GM18505 (cell line): ENCODE measurements around the gene TANGO6.

Experiments used
- ATAC-seq: cut with Tn5 transposase; IDR thresholded peaks from one replicate; pipeline ENCODE4 v1.9.1; 2021; ENCODE audit not compliant: unreplicated experiment
- POLR2A ChIP-seq: IDR thresholded peaks from 4 replicates; pipeline ENCODE4 v1.6.1; 2011; ENCODE audit warnings: borderline replicate concordance; ENCODE audit not compliant: insufficient read depth, insufficient read length; ENCODE audit errors: extremely low read depth

TANGO6 gene

DNA sequence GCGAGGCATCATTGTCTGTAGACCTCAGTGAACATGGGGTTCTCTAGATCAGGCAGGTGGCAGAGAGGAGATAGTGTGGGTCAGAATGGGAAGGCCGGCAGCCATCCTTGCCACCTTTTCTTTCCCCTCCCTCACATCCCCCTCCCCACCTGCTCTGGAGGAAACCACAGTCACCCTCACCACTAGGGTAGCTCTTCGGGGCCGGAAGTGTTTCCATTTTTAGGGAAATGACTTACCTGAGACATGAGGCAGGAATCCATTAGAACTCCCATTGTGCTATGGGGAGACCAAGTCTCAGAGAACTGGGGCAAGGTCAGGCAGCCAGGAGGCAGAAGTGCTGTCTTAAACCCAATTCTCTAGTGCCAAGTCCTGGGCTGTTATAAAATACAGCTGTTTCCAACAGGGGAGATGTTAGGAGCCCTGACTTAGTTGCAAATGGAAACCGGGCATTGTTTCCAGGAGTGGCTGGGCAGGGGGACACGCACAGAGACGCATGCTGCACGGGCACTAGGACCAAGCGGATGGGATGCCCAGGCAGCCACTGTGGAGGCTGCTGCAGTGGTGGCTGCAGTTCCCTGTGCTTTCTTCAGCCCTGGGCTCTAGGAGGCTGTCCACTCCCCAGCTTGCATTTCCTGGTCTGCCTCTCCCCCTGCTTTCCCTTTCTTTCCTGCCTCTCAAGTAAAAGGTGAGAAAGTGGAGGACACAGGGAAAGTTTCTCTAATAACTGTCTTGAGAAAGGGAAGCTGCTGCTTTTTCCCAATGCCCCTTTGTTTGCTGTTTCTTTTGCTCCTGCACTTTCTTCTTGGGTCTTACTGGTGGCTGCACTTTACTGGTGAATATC, 265.0 kb downstream of the TANGO6 start:
- no peak for TF ChIP-seq POLR2A
- no peak for ATAC-seq

DNA sequence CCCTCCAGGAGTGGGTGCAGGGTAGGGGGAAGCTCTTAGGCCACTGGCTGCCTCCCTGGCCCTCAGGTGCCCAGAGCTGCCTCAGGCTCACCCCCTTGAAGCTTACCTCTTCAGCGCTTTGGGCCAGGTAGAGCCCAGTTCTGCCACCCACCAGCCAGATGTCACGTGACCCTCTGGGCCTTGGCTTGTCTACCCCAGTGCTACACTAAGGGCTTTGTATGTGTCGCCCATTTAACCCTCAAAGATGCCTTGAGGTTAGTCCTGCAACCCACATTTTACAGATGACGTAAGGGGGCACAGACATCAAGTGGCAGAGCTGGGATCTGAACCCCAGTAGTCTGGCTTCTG, 265.5 kb downstream of the TANGO6 start:
- no peak for ATAC-seq

DNA sequence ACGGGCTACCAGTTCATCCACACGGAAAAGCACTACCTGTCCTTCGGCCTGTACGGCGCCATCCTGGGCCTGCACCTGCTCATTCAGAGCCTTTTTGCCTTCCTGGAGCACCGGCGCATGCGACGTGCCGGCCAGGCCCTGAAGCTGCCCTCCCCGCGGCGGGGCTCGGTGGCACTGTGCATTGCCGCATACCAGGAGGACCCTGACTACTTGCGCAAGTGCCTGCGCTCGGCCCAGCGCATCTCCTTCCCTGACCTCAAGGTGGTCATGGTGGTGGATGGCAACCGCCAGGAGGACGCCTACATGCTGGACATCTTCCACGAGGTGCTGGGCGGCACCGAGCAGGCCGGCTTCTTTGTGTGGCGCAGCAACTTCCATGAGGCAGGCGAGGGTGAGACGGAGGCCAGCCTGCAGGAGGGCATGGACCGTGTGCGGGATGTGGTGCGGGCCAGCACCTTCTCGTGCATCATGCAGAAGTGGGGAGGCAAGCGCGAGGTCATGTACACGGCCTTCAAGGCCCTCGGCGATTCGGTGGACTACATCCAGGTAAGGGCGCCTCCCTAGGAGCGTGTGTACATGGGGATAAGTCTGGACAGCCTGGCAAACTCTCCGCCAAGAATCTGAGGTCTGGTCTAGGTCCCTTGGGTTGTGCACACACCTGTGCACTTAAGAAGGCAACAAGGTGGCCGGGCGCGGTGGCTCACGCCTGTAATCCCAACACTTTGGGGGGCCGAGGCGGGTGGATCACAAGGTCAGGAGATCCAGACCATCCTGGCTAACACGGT, 266.3 kb downstream of the TANGO6 start:
- no peak for ATAC-seq

More for the DNA sequence above, 265.5 kb downstream of the TANGO6 start:
- TF ChIP-seq POLR2A, result no peak

DNA sequence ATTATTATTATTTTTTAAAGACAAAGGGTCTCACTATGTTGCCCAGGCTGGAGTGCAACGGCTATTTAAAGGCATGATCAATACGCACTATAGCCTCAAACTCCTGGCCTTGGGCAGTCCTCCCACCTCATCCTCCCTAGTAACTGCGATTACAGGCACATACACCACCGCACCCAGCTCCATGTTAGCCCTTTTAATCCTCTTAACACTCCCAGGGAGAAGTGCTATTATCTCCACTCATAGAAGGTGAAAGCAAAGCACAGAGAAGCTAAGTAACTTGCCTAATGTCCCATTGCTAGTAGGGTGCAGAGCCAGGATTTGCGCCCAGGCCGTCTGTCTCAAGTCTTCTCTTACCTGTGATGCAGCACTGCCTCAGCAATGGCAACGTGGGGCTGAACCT, 267.1 kb downstream of the TANGO6 start:
- no peak for ATAC-seq

More for the DNA sequence above, 266.3 kb downstream of the TANGO6 start:
- TF ChIP-seq POLR2A, result no peak

DNA sequence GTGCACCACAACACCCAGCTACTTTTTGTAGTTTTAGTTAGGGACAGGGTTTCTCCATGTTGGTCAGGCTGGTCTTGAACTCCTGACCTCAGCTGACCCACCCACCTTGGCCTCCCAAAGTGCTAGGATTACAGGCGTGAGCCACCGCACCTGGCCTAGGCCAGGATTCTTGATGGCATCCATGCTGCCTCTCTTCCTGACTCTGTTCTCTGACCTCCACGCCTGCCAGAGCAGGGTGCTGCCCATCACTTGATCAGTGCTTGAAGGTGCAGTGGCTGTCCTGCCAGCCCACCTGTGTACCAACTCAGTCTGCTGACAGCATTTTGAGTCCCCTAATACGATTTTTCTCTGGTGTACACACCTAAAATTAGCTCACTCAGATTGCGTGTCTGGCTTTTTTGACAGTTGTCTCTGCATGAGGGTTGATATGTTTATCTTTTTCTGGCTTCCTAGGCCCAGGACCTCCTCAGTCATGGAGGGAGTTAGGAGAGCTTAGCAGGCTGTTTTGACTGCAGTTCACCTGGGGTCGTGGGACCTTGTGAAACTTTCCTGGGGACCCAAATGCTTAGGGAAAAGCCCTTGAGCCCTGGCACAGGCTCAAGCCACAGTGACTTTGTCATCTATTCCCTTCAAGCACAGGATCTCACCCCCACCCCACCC, 268.0 kb downstream of the TANGO6 start:
- TF ChIP-seq POLR2A, result no peak
- no peak for ATAC-seq

More for the DNA sequence above, 267.1 kb downstream of the TANGO6 start:
- no peak for TF ChIP-seq POLR2A

DNA sequence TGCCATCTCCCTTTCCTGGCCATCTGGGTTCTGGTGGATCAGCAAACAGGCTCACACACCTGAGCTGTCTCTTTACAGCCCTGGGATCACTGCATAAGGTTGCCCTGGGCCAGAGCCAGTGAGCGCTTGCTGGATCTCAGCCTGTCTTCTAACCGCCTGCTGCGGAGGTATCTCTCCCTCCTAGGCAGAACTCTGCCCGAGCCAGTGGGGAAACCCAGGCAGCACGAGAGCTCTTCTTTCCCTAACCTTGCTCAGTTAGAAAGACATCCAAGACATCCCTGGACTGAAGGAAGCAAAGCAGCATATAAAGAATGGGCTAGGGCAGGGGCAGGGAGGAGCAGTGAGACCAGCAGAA, 268.5 kb downstream of the TANGO6 start:
- TF ChIP-seq POLR2A, result no peak
- no peak for ATAC-seq

DNA sequence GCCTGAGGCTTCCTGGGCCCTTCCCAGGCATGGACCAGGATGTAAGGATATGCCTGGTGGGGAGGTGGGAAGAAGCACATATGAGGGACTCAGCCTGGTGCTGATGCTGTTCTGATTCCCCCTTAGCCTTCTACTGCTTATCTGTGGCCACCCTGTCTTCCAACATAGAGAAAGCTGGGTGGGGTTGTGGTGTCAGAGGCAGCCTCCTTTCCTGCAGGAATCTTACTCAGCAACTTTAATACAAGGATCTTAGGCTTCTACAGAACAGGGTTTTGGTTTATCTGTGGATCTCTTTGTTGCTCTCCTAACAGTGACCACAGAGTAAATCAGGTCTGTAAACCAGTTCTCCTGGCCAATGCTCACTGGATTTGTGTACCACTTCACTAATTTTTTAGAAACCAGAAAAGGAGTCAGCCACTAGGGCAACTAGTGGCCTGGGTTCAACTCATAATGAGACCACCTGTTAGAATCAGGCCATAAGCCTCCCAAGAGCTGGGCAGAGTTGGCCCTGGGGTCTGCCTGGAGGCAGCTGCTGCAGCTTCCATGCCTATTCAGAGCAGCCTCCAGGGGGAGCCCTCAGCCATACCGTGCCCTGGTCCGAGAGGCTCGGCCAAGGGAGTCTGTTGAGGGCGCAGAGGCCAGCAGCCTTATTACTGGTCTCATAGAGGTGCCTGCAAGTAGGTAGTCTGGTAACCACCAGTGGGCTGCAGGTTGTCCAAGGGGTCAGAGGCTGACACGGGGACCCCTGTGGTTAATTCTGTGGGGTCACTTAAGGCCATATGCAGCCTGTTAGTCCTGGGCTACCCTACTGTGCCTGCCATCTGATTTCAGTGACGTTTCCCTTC, 269.2 kb downstream of the TANGO6 start:
- ATAC-seq, result no peak
- no peak for TF ChIP-seq POLR2A

DNA sequence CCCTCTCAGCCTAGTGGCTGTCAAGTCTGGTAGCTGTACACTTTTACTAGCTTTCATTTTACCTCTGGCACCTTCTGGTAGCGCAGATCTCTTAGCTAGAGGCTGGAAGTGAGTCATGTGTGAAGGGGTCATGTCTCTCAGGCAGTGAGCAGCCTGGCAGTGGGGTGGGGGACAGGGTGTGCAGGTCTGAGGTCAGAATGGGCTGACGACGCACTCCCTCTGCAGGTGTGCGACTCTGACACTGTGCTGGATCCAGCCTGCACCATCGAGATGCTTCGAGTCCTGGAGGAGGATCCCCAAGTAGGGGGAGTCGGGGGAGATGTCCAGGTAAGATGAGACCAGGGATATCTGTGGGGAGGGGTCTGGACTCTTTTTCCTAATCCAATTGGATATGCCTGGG, 269.9 kb downstream of the TANGO6 start:
- no peak for TF ChIP-seq POLR2A
- ATAC-seq, result no peak

DNA sequence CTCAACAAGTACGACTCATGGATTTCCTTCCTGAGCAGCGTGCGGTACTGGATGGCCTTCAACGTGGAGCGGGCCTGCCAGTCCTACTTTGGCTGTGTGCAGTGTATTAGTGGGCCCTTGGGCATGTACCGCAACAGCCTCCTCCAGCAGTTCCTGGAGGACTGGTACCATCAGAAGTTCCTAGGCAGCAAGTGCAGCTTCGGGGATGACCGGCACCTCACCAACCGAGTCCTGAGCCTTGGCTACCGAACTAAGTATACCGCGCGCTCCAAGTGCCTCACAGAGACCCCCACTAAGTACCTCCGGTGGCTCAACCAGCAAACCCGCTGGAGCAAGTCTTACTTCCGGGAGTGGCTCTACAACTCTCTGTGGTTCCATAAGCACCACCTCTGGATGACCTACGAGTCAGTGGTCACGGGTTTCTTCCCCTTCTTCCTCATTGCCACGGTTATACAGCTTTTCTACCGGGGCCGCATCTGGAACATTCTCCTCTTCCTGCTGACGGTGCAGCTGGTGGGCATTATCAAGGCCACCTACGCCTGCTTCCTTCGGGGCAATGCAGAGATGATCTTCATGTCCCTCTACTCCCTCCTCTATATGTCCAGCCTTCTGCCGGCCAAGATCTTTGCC, 271.1 kb downstream of the TANGO6 start:
- TF ChIP-seq POLR2A, result no peak
- ATAC-seq, result no peak

DNA sequence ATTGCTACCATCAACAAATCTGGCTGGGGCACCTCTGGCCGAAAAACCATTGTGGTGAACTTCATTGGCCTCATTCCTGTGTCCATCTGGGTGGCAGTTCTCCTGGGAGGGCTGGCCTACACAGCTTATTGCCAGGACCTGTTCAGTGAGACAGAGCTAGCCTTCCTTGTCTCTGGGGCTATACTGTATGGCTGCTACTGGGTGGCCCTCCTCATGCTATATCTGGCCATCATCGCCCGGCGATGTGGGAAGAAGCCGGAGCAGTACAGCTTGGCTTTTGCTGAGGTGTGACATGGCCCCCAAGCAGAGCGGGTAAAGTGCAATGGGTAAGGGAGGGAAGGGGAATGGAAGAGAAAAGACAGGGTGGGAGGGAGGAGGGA, 271.6 kb downstream of the TANGO6 start:
- no peak for ATAC-seq
- TF ChIP-seq POLR2A, result no peak

DNA sequence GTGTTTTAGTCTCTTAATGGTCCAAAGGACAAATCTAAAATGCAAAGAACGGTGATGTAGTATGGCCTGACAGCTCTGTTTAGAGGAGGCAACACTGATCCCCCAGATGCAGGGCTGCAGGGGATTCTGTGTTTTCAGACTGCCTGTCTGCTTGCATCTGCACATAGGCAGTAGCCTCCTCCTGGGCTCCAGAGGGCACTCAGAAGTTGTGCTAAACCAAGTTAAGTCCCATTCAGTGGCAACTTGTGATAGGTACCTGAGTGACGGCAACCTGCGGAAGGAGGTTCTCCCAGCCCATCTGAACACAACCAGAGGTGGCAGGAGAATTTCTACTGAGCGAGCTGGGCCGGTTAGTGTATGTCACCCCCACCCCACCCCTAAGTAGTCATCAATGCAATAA, 272.0 kb downstream of the TANGO6 start:
- TF ChIP-seq POLR2A, result no peak
- ATAC-seq, result no peak

DNA sequence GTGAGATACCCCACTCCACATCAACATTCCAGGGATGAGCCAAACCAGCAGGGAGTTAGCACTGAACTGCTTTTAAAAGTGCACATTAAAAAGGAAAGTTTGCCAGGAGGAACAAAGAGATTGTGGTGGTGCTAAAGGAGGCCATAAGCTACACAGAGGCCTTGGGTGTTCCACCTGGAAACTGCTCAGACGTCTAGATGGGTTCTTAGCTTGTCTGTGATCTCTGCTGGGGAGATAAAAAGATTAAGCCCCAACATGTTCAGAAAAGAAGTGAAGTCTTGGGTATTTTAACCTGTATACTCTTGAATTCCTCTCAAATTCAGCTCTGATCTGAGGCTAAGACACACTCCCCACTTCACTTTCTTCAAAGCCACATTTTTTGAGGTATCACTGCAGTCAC, 272.5 kb downstream of the TANGO6 start:
- ATAC-seq, result no peak
- TF ChIP-seq POLR2A, result no peak

DNA sequence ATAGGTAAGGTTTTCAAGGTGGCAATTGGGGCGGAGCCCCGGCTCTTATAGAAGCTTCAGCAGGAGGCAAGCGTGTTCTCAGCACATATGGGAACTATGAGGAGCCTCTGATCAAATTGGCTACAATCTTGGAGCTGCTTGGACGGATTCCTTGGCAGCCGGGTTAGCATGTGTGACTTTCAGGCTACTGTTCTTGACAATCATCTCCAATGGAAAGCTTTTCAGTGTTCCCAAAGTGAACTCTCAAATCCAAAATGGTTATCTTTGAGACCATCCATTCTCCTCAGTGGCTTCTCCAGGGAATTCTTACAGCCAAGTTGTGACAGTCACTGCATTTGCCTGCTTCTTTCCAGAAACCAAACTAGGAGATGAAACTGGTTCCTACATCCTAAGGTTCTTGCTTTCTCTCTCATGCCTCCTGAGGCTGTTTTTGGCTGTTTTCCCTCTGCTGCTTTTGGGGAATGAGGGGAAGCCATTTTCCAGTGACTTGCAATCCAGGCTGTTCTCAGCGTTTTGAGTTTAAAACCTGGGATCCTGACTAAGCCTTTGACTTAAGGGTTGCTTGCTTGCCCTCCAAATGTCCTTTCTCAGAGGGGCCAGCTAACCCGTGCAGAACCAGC, 273.0 kb downstream of the TANGO6 start:
- TF ChIP-seq POLR2A, result no peak
- no peak for ATAC-seq

DNA sequence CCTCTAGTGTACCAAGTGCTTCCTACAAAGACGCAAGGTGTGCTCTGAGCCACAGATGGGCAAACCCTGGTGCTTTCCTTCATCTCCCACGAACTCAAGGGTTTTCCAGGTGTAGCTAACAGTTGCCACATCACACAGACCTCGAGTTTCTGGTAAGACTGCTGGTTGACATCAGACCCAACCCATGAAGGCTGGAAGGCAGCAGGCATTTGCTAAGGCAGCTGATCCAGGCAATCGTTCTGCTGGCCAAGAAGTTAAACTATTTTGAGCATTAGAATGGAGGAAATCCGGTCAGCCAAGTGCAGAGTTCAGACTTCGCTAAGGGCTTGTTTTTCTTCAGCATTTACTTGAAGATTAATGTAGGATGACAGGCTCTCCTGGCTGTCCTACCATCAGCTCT, 273.6 kb downstream of the TANGO6 start:
- no peak for TF ChIP-seq POLR2A
- no peak for ATAC-seq
